ENCODE results near the gene MRPS25.

DNA sequence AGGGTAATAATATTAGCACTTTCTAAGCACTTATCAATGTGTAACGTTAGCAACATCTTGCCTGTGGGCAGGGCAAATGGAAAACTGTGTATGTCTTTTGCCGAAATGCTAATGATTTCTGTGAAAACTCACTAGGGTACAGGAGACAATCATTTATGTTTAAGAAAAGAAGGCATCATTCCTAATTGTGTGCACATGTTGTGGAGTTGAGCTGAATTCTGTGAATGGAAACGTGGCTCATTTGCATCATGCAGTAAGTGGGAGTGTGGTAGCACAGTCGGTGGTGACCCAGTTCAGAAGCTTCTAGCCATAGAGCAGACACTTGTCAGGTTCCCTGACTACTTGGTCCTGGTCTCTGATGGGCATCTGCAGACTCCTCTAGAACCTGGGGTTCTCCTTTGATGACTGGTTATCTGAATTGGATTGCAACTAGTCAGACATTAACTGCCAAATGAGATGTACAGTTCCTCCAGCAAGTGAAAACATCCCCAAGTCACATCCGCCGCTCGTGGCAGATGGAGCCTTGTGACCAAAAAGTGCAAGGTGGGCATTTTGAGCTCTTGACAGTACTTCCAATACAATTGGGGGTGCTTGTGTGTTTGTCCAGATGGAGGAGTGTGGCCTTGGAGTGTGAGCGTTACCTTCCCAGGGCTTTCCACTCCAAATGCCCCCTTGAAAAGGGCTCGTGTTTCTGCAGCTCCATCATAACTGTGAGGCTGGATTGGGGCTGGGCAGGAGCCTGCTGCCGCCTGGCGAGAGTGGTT is 21.5 kb downstream of the MRPS25 start:
- TF ChIP-seq, protein P1, sequence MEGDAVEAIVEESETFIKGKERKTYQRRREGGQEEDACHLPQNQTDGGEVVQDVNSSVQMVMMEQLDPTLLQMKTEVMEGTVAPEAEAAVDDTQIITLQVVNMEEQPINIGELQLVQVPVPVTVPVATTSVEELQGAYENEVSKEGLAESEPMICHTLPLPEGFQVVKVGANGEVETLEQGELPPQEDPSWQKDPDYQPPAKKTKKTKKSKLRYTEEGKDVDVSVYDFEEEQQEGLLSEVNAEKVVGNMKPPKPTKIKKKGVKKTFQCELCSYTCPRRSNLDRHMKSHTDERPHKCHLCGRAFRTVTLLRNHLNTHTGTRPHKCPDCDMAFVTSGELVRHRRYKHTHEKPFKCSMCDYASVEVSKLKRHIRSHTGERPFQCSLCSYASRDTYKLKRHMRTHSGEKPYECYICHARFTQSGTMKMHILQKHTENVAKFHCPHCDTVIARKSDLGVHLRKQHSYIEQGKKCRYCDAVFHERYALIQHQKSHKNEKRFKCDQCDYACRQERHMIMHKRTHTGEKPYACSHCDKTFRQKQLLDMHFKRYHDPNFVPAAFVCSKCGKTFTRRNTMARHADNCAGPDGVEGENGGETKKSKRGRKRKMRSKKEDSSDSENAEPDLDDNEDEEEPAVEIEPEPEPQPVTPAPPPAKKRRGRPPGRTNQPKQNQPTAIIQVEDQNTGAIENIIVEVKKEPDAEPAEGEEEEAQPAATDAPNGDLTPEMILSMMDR (IDR thresholded peaks at IDR 0.05; ENCODE audit: extremely low read depth in 1 of 2, insufficient read depth in 1 of 2, low read depth in 1 of 2, low read length in 2 of 2), result no peak
- no peak for TF ChIP-seq POLR2A (IDR thresholded peaks at IDR 0.05; ENCODE audit: low read depth, low read length)
- TF ChIP-seq, protein P2, sequence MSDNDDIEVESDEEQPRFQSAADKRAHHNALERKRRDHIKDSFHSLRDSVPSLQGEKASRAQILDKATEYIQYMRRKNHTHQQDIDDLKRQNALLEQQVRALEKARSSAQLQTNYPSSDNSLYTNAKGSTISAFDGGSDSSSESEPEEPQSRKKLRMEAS (IDR thresholded peaks at IDR 0.05; ENCODE audit: insufficient read depth, insufficient read length), result no peak

Measured in endothelial cell of umbilical vein (primary cell).